Measurements from ENCODE around the gene DTX1.

Gene DTX1

GRCh38 chr12:113056631-113057488 is at the start of gene DTX1:
Gene DTX1, plus strand, starts transcription at chr12:113056730. Its CDS starts 1,463 bp downstream, at chr12:113058193.
- DNase-seq (ENCODE audit: low read depth): no peak

GRCh38 chr12:113007166-113007565 is 49.4 kb upstream of the DTX1 start:
- DNase-seq (ENCODE audit: low read depth): no peak

GRCh38 chr12:113010701-113011100 is 45.8 kb upstream of the DTX1 start:
- no peak for DNase-seq (ENCODE audit: low read depth)

- DNase-seq (ENCODE audit: low read depth): no peak
Observed at GRCh38 chr12:113014565-113014964, 42.0 kb upstream of the DTX1 start.

DNA sequence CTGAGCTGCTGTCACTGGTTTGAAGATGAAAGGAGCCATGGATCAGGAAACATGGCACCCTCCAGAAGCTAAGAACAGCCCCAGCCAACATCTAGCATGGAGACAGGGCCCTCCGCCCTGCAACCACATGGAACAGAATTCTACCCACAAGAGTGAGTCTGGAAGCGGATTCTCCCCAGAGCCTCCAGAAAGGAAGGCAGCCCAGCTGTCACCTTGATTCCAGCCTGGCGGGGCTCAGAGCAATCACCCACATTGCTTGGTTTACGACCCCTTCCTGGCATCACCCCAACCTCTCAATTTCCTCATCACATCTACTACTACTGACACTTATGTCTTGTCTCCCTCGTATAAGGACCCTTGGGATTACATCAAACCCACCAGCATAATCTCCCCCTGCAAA is 39.7 kb upstream of the DTX1 start:
- no peak for DNase-seq (ENCODE audit: low read depth)

- no peak for DNase-seq (ENCODE audit: low read depth)
Observed at GRCh38 chr12:113019025-113019424, 37.5 kb upstream of the DTX1 start.

- no peak for DNase-seq (ENCODE audit: low read depth)
Observed at GRCh38 chr12:113021500-113021899, 35.0 kb upstream of the DTX1 start.

DNA sequence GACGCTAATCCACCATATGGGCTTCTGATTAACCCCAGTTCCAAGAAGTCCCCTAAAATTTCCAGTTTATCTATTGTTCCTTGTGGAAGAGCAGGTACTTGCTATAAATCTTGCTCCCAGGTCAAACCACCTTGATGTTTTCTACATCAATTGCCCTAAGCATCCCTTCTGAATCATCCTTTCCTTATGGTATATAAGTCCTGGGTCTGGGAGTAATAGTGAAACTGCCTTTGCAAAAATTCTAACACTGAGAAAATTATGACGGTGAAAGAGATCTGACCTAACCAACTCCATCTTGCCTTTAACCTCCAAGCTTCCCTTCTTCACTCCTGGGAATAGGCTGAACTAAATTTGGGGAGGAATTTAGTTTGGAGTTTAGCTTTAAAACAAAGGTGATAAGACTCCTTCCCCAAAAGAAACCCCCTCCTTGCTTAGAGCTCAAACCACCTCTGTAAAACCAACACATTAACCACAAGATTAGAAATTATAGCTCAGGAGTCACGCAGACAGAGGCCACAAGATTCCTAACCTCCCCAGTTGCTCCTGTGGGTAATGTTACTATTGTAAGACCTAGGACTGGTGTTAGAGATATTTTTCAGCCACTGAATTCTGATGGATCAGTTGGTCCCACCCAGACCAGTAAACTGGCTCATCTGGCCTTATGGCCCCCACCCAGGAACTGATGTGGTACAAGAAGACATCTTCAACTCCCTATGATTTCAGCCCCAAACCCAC is 33.8 kb upstream of the DTX1 start:
- no peak for DNase-seq (ENCODE audit: low read depth)

GRCh38 chr12:113027726-113028125 is 28.8 kb upstream of the DTX1 start:
- no peak for DNase-seq (ENCODE audit: low read depth)

GRCh38 chr12:113030875-113031525 is 25.5 kb upstream of the DTX1 start:
- DNase-seq (ENCODE audit: low read depth): no peak

GRCh38 chr12:113039911-113040445 is 16.6 kb upstream of the DTX1 start:
- no peak for DNase-seq (ENCODE audit: low read depth)

- no peak for DNase-seq (ENCODE audit: low read depth)
Observed at GRCh38 chr12:113040722-113041171, 15.8 kb upstream of the DTX1 start.

DNA sequence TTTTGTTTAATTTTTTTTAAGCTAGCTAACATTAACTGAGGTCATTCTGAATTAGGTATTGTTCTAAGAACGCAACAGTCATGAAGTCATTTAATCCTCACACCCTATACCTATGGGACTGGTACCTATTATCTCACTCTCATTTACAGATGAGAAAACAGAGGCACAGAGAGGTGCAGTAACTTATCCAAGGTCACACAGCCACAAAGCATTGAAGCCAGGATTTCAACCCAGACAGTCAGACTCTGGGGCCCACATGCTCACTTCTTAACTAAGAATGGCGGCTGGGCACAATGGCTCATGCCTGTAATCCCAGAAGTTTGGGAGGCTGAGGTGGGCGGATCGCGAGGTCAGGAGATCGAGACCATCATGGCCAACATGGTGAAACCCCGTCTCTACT is 15.0 kb upstream of the DTX1 start:
- DNase-seq (ENCODE audit: low read depth): no peak

- DNase-seq (ENCODE audit: low read depth): no peak
Observed at GRCh38 chr12:113043240-113043639, 13.3 kb upstream of the DTX1 start.

GRCh38 chr12:113044516-113044915 is 12.0 kb upstream of the DTX1 start:
- no peak for DNase-seq (ENCODE audit: low read depth)

DNA sequence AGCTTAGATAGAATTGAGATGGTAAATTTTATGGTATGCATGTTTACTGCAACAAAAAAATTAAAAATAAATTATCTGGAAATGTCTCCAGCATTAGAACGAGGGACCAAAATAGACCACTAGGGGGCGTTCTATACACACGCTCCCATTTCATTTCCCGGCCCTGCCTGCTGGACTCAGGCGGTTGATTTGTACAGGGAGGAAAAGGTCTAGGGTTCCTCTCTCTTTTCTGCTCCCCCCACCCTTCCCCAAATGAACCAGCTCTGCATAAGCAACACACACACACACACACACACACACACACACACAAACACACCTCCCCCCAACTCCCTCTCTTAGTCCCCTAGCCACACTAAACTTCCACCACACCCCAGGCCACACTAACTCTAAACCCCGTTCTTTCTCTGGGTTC is 7.8 kb upstream of the DTX1 start:
- peak; percentile 28 for DNase-seq (ENCODE audit: low read depth)

DNA sequence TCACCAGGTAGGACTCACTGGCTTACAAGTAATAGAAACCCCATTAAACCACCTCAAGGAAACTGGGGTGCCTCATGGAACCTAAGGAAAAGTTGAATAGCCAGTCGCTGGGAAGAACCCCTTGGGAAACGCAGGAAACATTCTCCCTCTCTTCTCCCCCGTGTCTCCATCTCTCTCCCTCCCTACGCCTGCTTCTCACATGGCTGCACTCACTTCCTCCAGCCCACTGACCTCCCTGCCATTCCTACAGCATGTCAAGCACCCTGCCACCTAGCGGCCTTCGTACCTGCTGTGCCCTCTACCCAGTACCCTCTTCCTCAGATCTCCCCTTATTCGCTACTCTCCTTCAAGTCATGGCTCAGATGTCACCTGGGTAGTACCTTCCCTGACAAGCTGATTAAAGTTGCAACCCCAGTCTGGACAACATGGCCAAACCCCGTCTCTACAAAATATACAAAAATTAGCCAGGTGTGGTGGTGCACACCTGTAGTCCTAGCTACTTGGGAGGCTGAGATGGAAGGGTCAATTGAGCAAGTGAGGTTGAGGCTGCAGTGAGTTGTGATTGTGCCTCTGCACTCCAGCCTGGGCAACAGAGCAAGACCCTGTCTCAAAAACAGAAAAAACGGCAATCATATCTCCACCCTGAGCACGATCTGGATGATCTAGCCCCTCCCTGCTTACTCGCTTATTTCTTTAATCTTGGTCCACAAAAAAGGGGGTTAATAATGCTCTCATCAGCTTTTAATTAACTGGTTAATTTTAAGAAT is 6.4 kb upstream of the DTX1 start:
- DNase-seq (ENCODE audit: low read depth): no peak

DNA sequence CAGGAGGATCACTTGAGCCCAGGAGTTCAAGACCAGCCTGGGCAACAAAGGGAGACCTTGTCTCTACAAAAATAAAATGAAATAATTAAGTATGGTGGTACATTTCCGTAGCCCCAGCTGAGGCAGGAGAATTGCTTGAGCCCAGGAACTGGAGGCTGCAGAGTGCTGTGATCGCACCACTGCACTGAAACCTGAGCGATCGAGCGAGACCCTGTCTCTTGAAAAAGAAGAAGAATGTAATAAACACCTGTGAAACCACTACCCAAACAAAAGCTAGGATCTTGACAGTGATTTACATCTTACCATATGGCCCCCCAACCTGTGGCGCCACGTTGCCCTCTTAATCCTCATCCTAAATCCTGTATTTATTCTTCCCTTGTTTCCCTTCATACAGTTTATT is 5.7 kb upstream of the DTX1 start:
- no peak for DNase-seq (ENCODE audit: low read depth)

- no peak for DNase-seq (ENCODE audit: low read depth)
Observed at GRCh38 chr12:113051759-113052158, 4.8 kb upstream of the DTX1 start.

DNA sequence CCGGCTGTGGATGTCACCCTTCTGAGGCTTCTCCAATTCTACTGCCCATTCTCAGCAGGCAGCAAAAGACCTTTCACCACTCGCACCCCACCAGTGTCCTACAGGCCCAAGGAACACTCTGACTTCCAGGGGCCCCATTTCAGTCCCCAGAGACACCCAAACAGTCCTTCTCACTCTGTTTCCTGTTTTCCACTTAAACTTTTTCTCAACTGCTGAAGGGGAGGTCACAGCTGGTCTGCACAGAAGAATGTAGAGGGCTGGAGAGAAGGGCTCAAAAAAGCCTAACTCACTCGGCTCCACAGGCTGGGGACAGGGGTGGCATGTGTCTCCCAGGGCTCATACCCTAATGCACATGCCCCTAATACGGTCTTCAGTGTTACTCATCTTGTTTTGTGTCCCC is 4.2 kb upstream of the DTX1 start:
- no peak for DNase-seq (ENCODE audit: low read depth)

DNA sequence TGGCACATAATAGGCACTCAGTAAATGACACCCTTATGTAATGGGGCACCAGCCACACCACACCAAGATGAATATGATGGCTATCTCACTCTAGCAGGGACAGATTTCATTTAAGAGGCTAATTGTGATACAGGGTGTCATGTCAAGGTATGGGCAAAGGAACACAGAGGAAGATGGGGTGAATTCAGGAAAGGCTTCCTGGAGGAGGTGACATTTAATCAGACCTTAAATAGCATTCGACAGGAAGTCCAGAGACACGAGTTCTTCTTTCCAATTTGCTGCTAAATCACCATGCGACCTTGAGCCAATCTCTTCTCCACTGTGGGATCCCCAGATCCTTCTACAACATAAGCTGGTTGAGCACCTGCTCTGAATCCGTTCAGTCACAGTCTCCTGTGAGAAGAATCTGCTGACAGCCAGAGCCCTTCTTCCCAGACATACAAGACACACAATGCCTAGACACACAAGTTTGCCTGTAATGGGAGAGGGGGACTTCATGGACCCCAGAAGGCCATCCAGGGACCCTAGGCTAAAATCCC is 1.5 kb upstream of the DTX1 start:
- no peak for DNase-seq (ENCODE audit: low read depth)

Measured in activated T-helper 9 cell treated with anti-CD3 and anti-CD28 coated beads, Interleukin-2, amount 50 U/mL, for 16 hours (primary cell).